Occipital lobe (tissue), 3 donors: ENCODE results near the gene FASLG. TPM values are rescaled to one million over a fixed set of nuclear protein-coding genes. Genes with fewer than 3 reads are reported as not detected.
"Not testable (repeated sequence)": the region's sequence is repeated elsewhere in the genome, so short reads cannot be mapped to it uniquely, and the experiment has no call there.

Experiments used
- DNase-seq: peaks from one replicate; lab custom pipeline; 2025; lab: John Stamatoyannopoulos, UW
- small RNA-seq: library from RNA; depleted of rRNA; stranded (forward); fragments of <200 nt; gene quantifications from one replicate; pipeline ENCODE3, GENCODE V24; 2014
- total RNA-seq: library from RNA; depleted of rRNA; stranded (reverse); fragments of >200 nt; gene quantifications from one replicate; pipeline ENCODE4 v1.2.3, GENCODE V29; 2014

Gene FASLG
- total RNA-seq, 1 donor from 2014 or later: not detected

DNA sequence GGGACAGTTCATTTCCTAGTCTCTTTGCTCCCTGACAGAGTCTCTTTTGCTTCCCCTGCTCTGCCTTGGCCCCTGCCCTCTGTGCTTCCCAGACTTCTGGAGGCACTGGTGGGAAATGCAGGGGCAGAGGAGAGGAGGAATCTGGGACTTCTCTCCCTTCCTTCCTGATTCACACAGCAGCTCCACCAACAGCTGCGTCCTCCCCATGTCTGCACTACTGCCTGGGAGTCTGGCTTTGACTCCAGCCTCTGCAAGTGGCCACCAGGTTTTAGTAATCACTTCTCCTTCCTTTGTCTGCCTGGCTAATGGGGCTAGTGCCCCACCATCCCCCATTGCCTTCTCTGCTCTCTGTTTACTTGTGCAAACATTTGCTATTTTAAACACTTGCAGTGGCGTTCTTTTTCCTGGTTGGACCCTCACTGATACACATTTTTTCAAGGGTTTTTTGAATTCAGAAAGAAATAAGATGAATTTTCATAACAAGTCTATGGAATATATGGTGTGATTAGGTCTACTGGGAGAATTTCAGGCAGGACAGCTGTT lies 21.9 kb downstream of the FASLG start:
- DNase-seq: no peak

DNA sequence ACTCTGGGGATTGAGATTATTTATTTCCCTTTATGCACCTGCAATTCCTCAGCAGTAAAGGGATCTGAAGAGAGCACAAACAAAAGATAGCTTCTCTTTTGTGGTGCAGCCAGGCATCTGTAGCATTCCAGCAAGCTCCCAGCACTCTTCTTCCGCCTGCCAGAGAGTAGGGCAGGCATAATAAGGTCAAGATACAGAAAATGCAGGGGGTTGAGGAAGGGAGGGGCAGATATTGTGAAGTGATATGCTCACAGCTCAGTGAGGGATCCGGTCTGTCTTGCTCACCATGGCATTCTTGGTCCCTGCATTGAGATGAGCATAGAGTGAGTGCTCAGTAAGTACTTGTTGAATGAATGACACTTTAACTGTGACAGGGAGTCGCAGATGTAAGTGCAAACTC lies 23.9 kb downstream of the FASLG start:
- no peak for DNase-seq

DNA sequence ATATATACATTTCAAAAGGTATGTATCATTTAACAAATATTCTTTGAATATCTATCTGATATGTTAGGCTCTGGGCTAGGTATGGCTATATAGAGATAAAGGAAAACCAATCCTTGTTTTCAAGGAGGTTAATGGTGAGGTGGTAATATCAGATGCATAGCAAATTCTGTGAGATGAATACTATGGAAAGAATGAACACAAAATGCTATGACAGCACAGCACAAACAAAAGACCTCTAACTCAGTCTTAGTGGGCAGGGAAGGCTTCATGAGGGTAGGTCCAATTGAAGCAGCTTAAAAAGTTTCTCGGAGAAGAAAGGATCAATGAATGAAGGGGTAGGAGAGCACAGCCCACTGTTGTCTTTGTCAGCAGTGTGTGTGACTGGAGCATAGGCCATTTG lies 27.2 kb downstream of the FASLG start:
- DNase-seq: no peak

DNA sequence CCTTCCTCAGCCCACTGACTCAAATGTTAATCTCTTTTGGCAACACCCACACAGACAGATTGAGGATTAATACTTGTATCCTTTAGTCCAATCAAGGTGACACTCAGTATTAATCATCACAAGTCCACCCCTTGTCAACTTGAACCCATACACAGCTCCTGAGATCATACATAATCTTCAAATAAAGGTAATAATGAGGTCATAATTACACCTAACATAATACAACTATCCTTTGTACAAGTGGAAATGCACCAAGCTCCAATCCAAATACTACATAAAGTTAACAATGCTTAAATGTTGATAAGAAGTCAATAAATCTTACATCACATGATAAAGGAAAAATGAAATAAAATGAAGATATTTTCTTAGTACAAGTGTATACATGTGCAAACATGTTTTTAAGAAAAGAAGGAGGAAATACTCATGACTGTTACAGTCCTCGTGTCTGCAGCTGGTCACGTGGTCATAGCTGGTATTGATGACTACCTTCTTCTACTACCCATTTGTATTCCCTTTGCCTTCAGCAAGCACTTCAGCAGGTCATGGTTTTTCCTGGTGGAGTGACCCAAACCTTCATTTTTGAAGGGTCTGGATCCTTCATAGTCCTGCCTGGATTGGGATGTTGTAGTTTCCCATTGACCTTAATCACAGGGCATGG lies 29.7 kb downstream of the FASLG start:
- DNase-seq: not testable (repeated sequence)

GRCh38 chr1:172690925-172691324 lies 32.0 kb downstream of the FASLG start:
- DNase-seq: not testable (repeated sequence)

DNA sequence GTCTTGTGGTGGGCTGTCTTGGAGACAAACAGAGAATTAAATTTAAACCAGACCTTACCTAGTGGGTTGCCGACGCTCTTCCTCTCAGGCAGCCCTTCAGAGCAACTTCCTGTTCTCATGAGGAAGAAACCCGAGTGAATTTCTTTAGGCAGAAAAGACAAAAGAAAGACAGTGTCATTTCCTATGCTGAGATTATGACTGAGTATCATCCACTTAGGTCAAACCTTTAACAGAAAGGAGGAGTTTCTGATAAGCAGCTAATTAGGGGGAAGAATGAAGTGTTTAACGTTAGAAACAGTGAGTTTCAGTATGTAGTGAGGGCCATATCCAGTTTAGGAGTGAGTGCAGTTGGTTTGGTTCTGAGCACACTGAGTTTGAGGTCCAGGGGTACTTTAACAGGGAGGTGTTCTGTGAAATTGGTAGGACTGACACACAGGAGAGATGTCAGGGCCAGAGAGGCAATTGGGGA lies 38.7 kb downstream of the FASLG start:
- DNase-seq: no peak

DNA sequence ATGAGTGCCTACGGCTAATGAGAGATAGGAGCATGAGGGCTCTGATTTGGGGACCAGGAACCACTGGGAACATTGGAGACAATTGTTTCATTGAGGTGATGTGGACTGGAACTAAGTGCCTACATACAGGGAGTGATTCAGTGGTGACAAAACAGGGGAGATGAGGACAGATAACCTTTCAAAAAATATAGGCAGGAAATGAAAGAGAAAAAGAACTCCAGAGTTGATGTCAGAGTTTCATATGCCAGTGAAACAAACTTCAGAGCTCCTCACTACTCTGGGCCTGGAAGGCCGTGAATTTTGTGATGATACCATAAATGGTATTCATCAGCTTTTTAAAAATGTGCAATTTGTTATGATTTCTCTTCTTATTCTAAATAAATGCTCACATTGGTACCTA lies 39.3 kb downstream of the FASLG start:
- no peak for DNase-seq

DNA sequence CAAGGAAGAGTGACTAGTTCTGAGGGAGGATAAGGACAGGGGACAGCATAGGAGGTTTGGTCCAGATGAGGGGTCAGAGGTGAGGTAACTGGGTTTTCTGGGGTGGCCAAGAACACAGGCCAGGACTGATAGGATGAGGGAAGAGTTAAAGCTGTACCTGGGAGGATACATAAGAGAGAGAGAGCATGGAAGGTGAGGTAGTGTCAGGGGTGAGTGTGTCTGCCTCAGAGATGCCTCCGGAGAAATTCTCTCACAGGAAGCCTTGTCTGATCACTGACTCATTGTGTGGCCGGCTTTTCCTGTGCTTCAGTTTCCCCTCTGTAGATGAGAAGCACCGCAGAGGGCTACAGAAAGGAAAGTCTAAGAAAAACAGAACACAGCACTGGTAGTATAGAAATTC lies 40.2 kb downstream of the FASLG start:
- no peak for DNase-seq

GRCh38 chr1:172699695-172700227 lies 40.9 kb downstream of the FASLG start:
- DNase-seq: no peak

GRCh38 chr1:172700556-172700955 lies 41.7 kb downstream of the FASLG start:
- no peak for DNase-seq

- DNase-seq: no peak
These were observed 45.1 kb downstream of the FASLG start for GRCh38 chr1:172704001-172704400.

- DNase-seq: no peak
These were observed 45.7 kb downstream of the FASLG start for GRCh38 chr1:172704420-172705210.

- DNase-seq: no peak
These were observed 49.5 kb downstream of the FASLG start for GRCh38 chr1:172708452-172708851.

DNA sequence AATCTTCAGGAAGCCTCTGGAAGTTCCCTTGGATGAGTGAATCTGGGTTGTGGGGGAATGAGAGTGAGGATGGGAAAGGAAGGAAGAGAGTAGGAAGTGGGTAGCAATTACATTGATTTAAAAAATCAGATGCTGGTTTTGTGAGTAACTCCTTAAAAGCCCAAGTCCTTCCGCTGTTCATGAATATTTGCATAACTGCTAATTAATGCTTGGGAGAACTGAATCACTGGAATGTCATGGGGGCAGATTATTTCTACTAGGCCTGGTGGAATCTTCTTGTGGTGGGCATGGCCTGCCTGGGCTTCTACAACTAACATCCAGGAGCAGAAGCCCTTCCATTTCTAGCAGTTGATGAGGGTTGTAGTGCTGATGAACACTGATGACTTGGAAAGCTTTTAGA lies 52.7 kb downstream of the FASLG start:
- no peak for DNase-seq

GRCh38 chr1:172713466-172713865 lies 54.6 kb downstream of the FASLG start:
- no peak for DNase-seq

Small RNA genes within 50 kb of the gene (small RNA-seq; reads per million reads assigned to genes)
- not detected for gene RNU6-693P

Other genes with a start within 250 kb of the FASLG start
- gene C1orf105, start 238.4 kb upstream of the FASLG start, total RNA-seq: not detected
- 30.7 TPM for gene PIGC, start 215.0 kb upstream of the FASLG start, total RNA-seq
- gene SUCO, start 126.0 kb upstream of the FASLG start, total RNA-seq: 108 TPM